B cell (primary cell): ENCODE results near the gene FIGNL2. TPM values are rescaled to one million over a fixed set of nuclear protein-coding genes. Genes with fewer than 3 reads are reported as not detected.

ENCODE experiments used
- ATAC-seq: fragments of 200-7000 bp; cut with Tn5 transposase; one replicate; pipeline ENCODE4 v1.10.0; 2021; ENCODE audit warnings: low read depth, mild to moderate bottlenecking, moderate number of reproducible peaks, moderate library complexity
- CTCF ChIA-PET: fragments of 350-600 bp; sonication (Branson Sonifier 250); formaldehyde crosslinking; loops from one replicate; lab custom pipeline; 2021; ENCODE audit warnings: antibody characterized with exemption, inconsistent platforms; lab: Charles Lee
- POLR2A ChIA-PET: fragments of 350-600 bp; sonication (Branson Sonifier 250); formaldehyde crosslinking; loops from one replicate; lab custom pipeline; 2021; ENCODE audit warnings: antibody characterized with exemption; lab: Charles Lee
- DNase-seq: peaks from one replicate; pipeline ENCODE4 v3.0.0; 2013
- H2AFZ ChIP-seq: 2 replicates; pipeline ENCODE4 v1.6.1; 2012; ENCODE audit warnings: mild to moderate bottlenecking, low read depth, low read length; ENCODE audit not compliant: insufficient read depth, poor library complexity, severe bottlenecking
- H3K27ac ChIP-seq, 2 donors: 1 replicate in 1 of 2; 2 replicates in 1 of 2; pipeline ENCODE4 v1.5.1; 2012 to 2013; ENCODE audit warnings: low read length in 2 of 2, mild to moderate bottlenecking in 2 of 2, moderate library complexity in 1 of 2
- H3K27me3 ChIP-seq, 4 experiments: fragments of 200-600 bp in 1 of 4; sonication (generic) in 1 of 4; replicated peaks in 1 of 4; 1 replicate in 2 of 4; 2 replicates in 2 of 4; pipeline versions ENCODE4 v1.6.1 to v1.7.0; 2013 to 2016; ENCODE audit warnings: low read length in 3 of 4, mild to moderate bottlenecking in 2 of 4, mixed read lengths in 1 of 4, moderate library complexity in 1 of 4; ENCODE audit not compliant: insufficient read depth in 4 of 4, control insufficient read depth in 3 of 4; ENCODE audit errors: control extremely low read depth in 1 of 4
- H3K36me3 ChIP-seq, 2 experiments: replicated peaks in 1 of 2; 1 replicate in 1 of 2; 2 replicates in 1 of 2; pipeline versions ENCODE4 v1.6.1 to v1.7.1; 2013; ENCODE audit warnings: low read length in 1 of 2; ENCODE audit not compliant: insufficient read depth in 2 of 2, control insufficient read depth in 1 of 2; ENCODE audit errors: control extremely low read depth in 1 of 2, extremely low read depth in 1 of 2
- H3K4me1 ChIP-seq, 2 donors: fragments of 200-600 bp in 1 of 2; sonication (generic) in 1 of 2; 1 replicate in 1 of 2; 2 replicates in 1 of 2; pipeline versions ENCODE4 v1.5.1 to v1.6.1; 2013 to 2017; ENCODE audit warnings: low read length in 2 of 2; ENCODE audit not compliant: control insufficient read depth in 2 of 2, insufficient read depth in 2 of 2
- H3K4me2 ChIP-seq: replicated peaks from 2 replicates; pipeline ENCODE3; 2012; ENCODE audit warnings: mild to moderate bottlenecking, low read depth, low read length; ENCODE audit not compliant: poor library complexity, severe bottlenecking
- H3K4me3 ChIP-seq, 5 experiments: fragments of 200-600 bp in 1 of 5; sonication (generic) in 1 of 5; 1 replicate in 3 of 5; 2 replicates in 2 of 5; pipeline versions ENCODE4 v1.5.1 to v1.7.0; 2011 to 2016; ENCODE audit warnings: low read length in 4 of 5, mild to moderate bottlenecking in 4 of 5, low read depth in 2 of 5, control low read depth in 1 of 5, moderate library complexity in 1 of 5; ENCODE audit not compliant: insufficient read depth in 1 of 5; ENCODE audit errors: control extremely low read depth in 1 of 5, extremely low read depth in 1 of 5
- H3K79me2 ChIP-seq: fragments of 200-600 bp; sonication (generic); one replicate; pipeline ENCODE4 v1.6.0; 2016; ENCODE audit warnings: low read length; ENCODE audit not compliant: control insufficient read depth, insufficient read depth
- H3K9ac ChIP-seq: fragments of 200-600 bp; sonication (generic); 2 replicates; pipeline ENCODE4 v1.6.1; 2017; ENCODE audit warnings: mild to moderate bottlenecking, low read length, moderate library complexity
- H3K9me3 ChIP-seq, 3 donors: one replicate each; pipeline versions ENCODE4 v1.6.1 to v1.7.1; 2013; ENCODE audit warnings: low read length in 2 of 3; ENCODE audit not compliant: control insufficient read depth in 2 of 3, insufficient read depth in 1 of 3; ENCODE audit errors: control extremely low read depth in 1 of 3
- H4K20me1 ChIP-seq: 2 replicates; pipeline ENCODE4 v1.6.0; 2012; ENCODE audit warnings: mild to moderate bottlenecking, low read length; ENCODE audit not compliant: insufficient read depth, control insufficient read depth, poor library complexity, severe bottlenecking
- H3K27ac Mint-ChIP-seq: one replicate; pipeline ENCODE4 v1.8.0; 2021; ENCODE audit warnings: mixed read lengths
- H3K27me3 Mint-ChIP-seq: one replicate; pipeline ENCODE4 v1.8.0; 2021; ENCODE audit warnings: mixed read lengths
- H3K4me1 Mint-ChIP-seq: one replicate; pipeline ENCODE4 v1.8.0; 2021; ENCODE audit warnings: mixed read lengths
- H3K4me3 Mint-ChIP-seq: one replicate; pipeline ENCODE4 v1.8.0; 2021; ENCODE audit warnings: mixed read lengths
- H3K9me3 Mint-ChIP-seq: one replicate; pipeline ENCODE4 v1.8.0; 2022; ENCODE audit warnings: mixed read lengths; ENCODE audit not compliant: insufficient read depth
- CTCF ChIP-seq: fragments of 200-600 bp; IDR thresholded peaks from one replicate; pipeline ENCODE4 v1.8.0; 2022; ENCODE audit warnings: antibody characterized with exemption, mild to moderate bottlenecking
- EZH2 ChIP-seq: IDR thresholded peaks from 2 replicates; pipeline ENCODE4 v1.6.1; 2012; ENCODE audit warnings: borderline replicate concordance, low read depth, mild to moderate bottlenecking, moderate library complexity, low read length; ENCODE audit not compliant: insufficient read depth, poor library complexity, severe bottlenecking
- WGBS: methylation state at CpG from one replicate; pipeline ENCODE4 v1.1.5; 2013; ENCODE audit warnings: missing lambda C conversion rate; ENCODE audit not compliant: insufficient coverage; 5-methylcytosine and 5-hydroxymethylcytosine counted together
- intact Hi-C: fragments of 100-400 bp; cut with micrococcal nuclease; formaldehyde crosslinking; loops from one replicate; pipeline ENCODE4 v1.10.0; 2022
- polyA plus RNA-seq: library from polyadenylated mRNA; depleted of rRNA; stranded (reverse); fragments of >200 nt; gene quantifications from 2 replicates; pipeline ENCODE4 v1.2.3, GENCODE V29; 2012
- total RNA-seq, 2 donors: library from RNA; stranded (reverse); fragments of 120-200 nt in 1 of 2; gene quantifications; 1 replicate in 1 of 2; 2 replicates in 1 of 2; pipeline versions ENCODE4 v1.2.3 to v1.2.4, GENCODE V29; 2013 to 2022

Gene FIGNL2
- total and polyA plus RNA-seq, 2 donors (not counting 1 experiment from before 2014, with no cell fraction given) = 0.16 to 0.79 TPM

GRCh38 chr12:51840966-51841365, 7.6 kb downstream of the FIGNL2 start:
- H3K4me1 ChIP-seq = peaks cover under 1 to 3% of the 10 kb centered on the region in 2 donors
- no peaks in the 10 kb centered on the region for H3K79me2 ChIP-seq
- H3K9me3 ChIP-seq = peaks cover 0 to 5% (median 0%) of the 10 kb centered on the region in 3 donors
- H3K27ac ChIP-seq = no peak overlapping the region
- no peak for TF ChIP-seq CTCF
- no peak for TF ChIP-seq EZH2
- Mint-ChIP-seq H3K27ac (no peak overlapping the region), H3K4me3 (no peak overlapping the region), H3K4me1 (peaks cover under 1% of the 10 kb centered on the region), H3K27me3 (peaks cover 61% of the 10 kb centered on the region), H3K9me3 (no peaks in the 10 kb centered on the region)
- H3K36me3 ChIP-seq = no peaks in the 10 kb centered on the region
- no peak overlapping the region for H3K4me2 ChIP-seq
- H2AFZ ChIP-seq = no peak overlapping the region
- CTCF ChIA-PET = no interaction called here
- peaks cover 0 to 53% (median 15%) of the 10 kb centered on the region in 4 experiments for H3K27me3 ChIP-seq
- H3K4me3 ChIP-seq = no peak overlapping the region
- no peaks in the 10 kb centered on the region for H4K20me1 ChIP-seq
- POLR2A ChIA-PET = no interaction called here
- intact Hi-C loops = no loop called here
- no peak for ATAC-seq
- DNase-seq = no peak
- 64% methylated on average over 3 of the region's 6 CpGs for WGBS
- H3K9ac ChIP-seq = no peak overlapping the region

GRCh38 chr12:51839310-51839947, 9.1 kb downstream of the FIGNL2 start:
- Histone ChIP-seq H3K79me2 (no peaks in the 10 kb centered on the region), H3K27me3 (peaks cover 0 to 42% (median 8%) of the 10 kb centered on the region in 4 experiments), H3K9me3 (peaks cover 0 to 6% (median 0%) of the 10 kb centered on the region in 3 donors), H4K20me1 (no peaks in the 10 kb centered on the region), H3K9ac (no peak overlapping the region), H3K4me3 (no peak overlapping the region), H2AFZ (no peak overlapping the region), H3K27ac (no peak overlapping the region), H3K36me3 (no peaks in the 10 kb centered on the region), H3K4me1 (no peaks in the 10 kb centered on the region), H3K4me2 (no peak overlapping the region)
- peaks cover 52% of the 10 kb centered on the region for H3K27me3 Mint-ChIP-seq
- ATAC-seq (no peak), DNase-seq (no peak)
- H3K4me3 Mint-ChIP-seq = no peak overlapping the region
- H3K9me3 Mint-ChIP-seq = no peaks in the 10 kb centered on the region
- POLR2A ChIA-PET = no interaction called here
- WGBS = 75% methylated on average over 5 of the region's 5 CpGs
- CTCF ChIA-PET = no interaction called here
- H3K27ac Mint-ChIP-seq = no peak overlapping the region
- intact Hi-C loops = no loop called here
- no peaks in the 10 kb centered on the region for H3K4me1 Mint-ChIP-seq
- TF ChIP-seq EZH2 (no peak), CTCF (no peak)
